Esophagus muscularis mucosa (tissue), 3 donors: ENCODE results near the gene NUBP2.

Experiments used
- POLR2AphosphoS5 ChIP-seq, 2 donors: sonication (generic); formaldehyde crosslinking; IDR thresholded peaks; one replicate each; pipeline ENCODE4 v1.6.1; 2017; ENCODE audit warnings: antibody characterized with exemption in 2 of 2
- TF ChIP-seq, protein P1 (sequence below), 3 experiments: fragments of 200-600 bp in 2 of 3; fragments of 450-650 bp in 1 of 3; sonication (generic) in 2 of 3; IDR thresholded peaks; one replicate each; pipeline ENCODE4 v1.5.1; 2017 to 2019; ENCODE audit warnings: antibody characterized with exemption in 3 of 3, mild to moderate bottlenecking in 2 of 3, moderate library complexity in 1 of 3

GRCh38 chr16:1776991-1777374 lies 5.8 kb upstream of the NUBP2 start:
- TF ChIP-seq, protein P1, sequence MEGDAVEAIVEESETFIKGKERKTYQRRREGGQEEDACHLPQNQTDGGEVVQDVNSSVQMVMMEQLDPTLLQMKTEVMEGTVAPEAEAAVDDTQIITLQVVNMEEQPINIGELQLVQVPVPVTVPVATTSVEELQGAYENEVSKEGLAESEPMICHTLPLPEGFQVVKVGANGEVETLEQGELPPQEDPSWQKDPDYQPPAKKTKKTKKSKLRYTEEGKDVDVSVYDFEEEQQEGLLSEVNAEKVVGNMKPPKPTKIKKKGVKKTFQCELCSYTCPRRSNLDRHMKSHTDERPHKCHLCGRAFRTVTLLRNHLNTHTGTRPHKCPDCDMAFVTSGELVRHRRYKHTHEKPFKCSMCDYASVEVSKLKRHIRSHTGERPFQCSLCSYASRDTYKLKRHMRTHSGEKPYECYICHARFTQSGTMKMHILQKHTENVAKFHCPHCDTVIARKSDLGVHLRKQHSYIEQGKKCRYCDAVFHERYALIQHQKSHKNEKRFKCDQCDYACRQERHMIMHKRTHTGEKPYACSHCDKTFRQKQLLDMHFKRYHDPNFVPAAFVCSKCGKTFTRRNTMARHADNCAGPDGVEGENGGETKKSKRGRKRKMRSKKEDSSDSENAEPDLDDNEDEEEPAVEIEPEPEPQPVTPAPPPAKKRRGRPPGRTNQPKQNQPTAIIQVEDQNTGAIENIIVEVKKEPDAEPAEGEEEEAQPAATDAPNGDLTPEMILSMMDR (IDR thresholded peaks at IDR 0.05): no peak
- TF ChIP-seq POLR2AphosphoS5 (IDR thresholded peaks at IDR 0.05): no peak
